ELR (cell line): ENCODE results near the gene PPP2R3B.

Experiments
- DNase-seq: peaks from one replicate; pipeline ENCODE4 v3.0.0-alpha.2; 2015; ENCODE audit warnings: low read depth

The PPP2R3B gene

DNA sequence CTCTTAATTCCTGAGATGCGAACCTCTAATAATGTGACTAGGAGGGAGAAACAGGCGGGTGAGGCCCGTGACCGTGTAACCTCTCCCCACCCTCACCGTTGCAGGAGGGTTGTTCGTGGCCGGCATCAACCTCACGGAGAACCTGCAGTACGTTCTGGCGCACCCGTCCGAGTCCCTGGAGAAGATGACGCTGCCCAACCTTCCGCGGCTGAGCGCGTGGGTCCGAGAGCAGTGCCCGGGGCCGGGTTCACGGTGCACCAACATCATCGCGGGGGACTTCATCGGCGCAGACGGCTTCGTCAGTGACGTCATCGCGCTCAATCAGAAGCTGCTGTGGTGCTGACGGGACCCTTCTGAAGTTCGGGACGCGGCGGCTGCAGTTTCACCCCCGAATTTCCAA lies 87.7 kb downstream of the PPP2R3B start:
- DNase-seq, result no peak

DNA sequence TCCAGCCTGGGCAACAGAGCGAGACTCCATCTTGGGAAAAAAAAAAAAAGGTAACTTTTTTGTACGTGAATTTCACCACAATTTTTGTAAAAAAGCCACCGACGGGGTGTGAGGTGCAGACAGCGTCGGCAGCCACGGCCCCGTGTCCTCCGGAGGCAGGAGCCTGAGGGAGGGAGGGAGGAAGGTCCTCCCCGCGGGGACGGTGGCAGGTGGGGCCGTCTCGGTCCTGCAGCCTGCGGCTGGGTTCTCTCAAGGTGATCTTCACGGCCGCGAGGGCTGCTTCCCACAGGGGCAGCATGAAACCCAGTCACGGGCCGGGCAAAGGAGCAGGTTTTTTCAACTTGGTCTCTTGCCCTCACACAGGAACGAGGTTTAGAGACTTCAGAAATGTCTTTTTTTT lies 91.6 kb downstream of the PPP2R3B start:
- DNase-seq, result no peak

DNA sequence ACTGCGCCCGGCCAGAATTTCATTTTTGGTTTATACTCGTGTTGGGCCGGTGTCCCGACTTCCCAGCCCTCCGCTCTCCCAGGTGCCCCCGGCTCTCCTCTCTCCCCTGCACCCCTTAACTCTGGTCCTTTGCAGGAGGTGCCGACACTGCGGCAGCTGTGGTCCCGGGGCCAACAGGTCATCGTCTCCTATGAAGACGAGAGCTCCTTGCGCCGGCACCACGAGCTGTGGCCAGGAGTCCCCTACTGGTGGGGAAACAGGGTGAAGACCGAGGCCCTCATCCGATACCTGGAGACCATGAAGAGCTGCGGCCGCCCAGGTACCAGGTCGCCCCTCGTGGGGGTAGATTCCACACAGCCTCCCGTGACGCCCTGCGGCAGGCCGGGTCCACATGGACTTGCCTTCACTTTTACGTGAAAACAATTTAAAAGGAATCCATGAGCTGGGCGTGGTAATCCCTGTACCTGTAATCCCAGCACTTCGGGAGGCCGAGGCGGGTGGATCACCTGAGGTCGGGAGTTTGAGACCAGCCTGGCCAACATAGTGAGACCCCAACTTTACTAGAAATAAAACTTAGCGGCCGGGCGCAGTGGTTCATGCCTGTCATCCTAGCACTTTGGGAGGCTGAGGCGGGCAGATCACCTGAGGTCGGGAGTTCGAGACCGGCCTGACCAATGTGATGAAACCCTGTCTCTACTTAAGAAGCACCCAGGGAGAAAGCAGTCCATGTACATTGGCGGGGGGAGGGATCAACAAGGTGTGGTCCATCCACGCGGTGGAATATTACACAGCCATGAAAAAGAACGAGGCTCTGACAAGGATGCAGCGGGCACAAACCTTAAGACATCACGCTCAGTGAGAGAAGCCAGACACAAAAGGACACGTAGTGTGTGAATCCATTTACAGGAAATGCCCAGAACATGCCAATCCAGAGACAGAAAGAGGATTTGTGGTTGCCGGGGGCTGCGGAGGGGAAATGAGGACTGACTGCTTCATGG lies 93.5 kb downstream of the PPP2R3B start:
- DNase-seq, result no peak

DNA sequence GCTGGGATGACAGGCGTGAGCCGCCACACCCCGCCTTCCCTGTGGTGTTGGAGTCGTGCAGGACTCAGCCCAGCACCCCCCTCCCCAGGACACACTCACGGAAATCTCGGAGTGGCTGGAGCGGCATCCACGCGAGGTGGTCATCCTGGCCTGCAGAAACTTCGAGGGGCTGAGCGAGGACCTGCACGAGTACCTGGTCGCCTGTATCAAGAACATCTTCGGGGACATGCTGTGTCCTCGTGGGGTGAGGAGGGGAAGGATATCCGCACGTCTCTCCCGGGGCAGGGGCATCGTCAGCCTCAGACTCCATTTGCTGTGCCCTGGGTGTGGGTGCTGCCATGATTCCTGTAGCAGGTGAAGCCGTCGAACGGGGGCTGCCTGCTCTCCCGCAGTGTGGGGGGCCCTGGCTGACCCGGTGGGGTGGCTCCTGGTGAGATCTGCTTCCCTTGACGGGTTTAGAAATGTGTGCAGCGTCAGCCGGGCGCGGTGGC lies 95.3 kb downstream of the PPP2R3B start:
- DNase-seq, result no peak

DNA sequence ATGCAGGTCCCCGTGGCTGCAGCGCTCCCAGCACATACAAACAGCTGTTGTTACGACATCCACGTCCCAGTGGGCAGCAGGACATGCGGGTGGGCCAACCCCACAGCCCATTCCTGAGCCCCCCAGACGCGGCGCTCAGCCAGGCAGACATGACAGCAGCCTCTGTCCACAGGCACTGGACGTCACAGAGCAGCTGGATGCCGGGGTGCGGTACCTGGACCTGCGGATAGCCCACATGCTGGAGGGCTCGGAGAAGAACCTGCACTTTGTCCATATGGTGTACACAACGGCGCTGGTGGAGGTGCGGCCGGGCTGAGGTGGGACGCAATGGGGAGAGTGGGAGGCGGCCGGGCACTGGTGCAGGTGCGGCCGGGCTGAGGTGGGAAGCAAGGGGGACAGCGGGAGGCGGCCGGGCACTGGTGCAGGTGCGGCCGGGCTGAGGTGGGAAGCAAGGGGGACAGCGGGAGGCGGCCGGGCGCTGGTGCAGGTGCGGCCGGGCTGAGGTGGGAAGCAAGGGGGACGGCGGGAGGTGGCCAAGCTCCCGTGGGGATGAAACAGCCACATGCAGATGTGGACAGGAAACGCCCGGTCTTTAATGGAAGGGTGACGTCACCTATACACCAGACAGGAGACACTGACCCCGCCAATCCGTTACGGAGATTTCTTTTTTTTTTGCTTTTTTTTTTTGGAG lies 96.1 kb downstream of the PPP2R3B start:
- DNase-seq, result no peak

GRCh38 chrX:288561-288991 lies 98.1 kb downstream of the PPP2R3B start:
- no peak for DNase-seq

- no peak for DNase-seq
Measured at GRCh38 chrX:287670-288069, 99.0 kb downstream of the PPP2R3B start.

GRCh38 chrX:285076-285677 lies 101.5 kb downstream of the PPP2R3B start:
- no peak for DNase-seq
